GM12878 (cell line): Measurements from ENCODE around the gene TSR1. TPM values are rescaled to one million over a fixed set of nuclear protein-coding genes. Genes with fewer than 3 reads are reported as not detected.

ENCODE experiments used
- ATAC-seq: fragments of 200-7000 bp; cut with Tn5 transposase; 3 replicates; pipeline ENCODE4 v1.9.1; 2020; ENCODE audit warnings: mild to moderate bottlenecking, moderate library complexity
- BruUV-seq: library from RNA; stranded (reverse); fragments of 400-500 nt; replicated peaks from 2 replicates; lab custom pipeline; 2021; lab: Mats Ljungman, UMichigan
- CTCF ChIA-PET: fragments of 300-600 bp; sonication (Branson Sonifier 250); formaldehyde crosslinking; extraction: SDS; loops from one replicate; lab custom pipeline; 2021; ENCODE audit warnings: inconsistent platforms; lab: Yijun Ruan, JAX
- POLR2A ChIA-PET: fragments of 350-600 bp; formaldehyde crosslinking; extraction: SDS; loops from one replicate; lab custom pipeline; 2021; ENCODE audit warnings: inconsistent platforms; lab: Charles Lee
- RAD21 ChIA-PET: fragments of 300-600 bp; sonication (Branson Sonifier 250); formaldehyde crosslinking; loops from one replicate; lab custom pipeline; 2023; ENCODE audit warnings: antibody characterized with exemption; ENCODE audit not compliant: unreplicated experiment; lab: Charles Lee
- SMC1A ChIA-PET: fragments of 300-600 bp; sonication (Branson Sonifier 250); formaldehyde crosslinking; loops from one replicate; lab custom pipeline; 2023; ENCODE audit not compliant: unreplicated experiment, uncharacterized antibody; lab: Charles Lee
- DNase-seq: peaks from one replicate; pipeline ENCODE4 v3.0.0-alpha.2; 2011; ENCODE audit warnings: low read depth, low spot score
- FAIRE-seq: peaks from 3 replicates; lab custom pipeline; 2011; peaks lifted over from hg19 to GRCh38; lab: Jason Lieb, UNC
- H2AFZ ChIP-seq: 2 replicates; pipeline ENCODE4 v1.6.0; 2011; ENCODE audit warnings: low read depth, low read length, control low read depth; ENCODE audit not compliant: control insufficient read depth
- H3K27ac ChIP-seq: 2 replicates; pipeline ENCODE4 v1.5.1; 2011; ENCODE audit warnings: control low read depth; ENCODE audit not compliant: control insufficient read depth, insufficient read depth
- H3K27me3 ChIP-seq, 2 experiments: replicated peaks in 1 of 2; 2 replicates each; pipeline versions ENCODE4 v1.6.0 to v1.6.1; 2011; ENCODE audit warnings: low read length in 1 of 2; ENCODE audit not compliant: control insufficient read depth in 2 of 2, insufficient read depth in 2 of 2
- H3K36me3 ChIP-seq, 2 experiments: 2 replicates each; pipeline ENCODE4 v1.5.1; 2011; ENCODE audit warnings: low read length in 1 of 2; ENCODE audit not compliant: control insufficient read depth in 2 of 2, insufficient read depth in 2 of 2
- H3K4me1 ChIP-seq: 2 replicates; pipeline ENCODE4 v1.6.1; 2011; ENCODE audit warnings: mild to moderate bottlenecking, low read length, moderate library complexity, mixed read lengths; ENCODE audit not compliant: control insufficient read depth, insufficient read depth
- H3K4me2 ChIP-seq: 2 replicates; pipeline ENCODE4 v1.6.0; 2011; ENCODE audit warnings: control low read depth; ENCODE audit not compliant: control insufficient read depth, insufficient read depth
- H3K4me3 ChIP-seq: fragments of 200-600 bp; sonication (generic); 2 replicates; pipeline ENCODE4 v1.5.1; 2016
- H3K79me2 ChIP-seq: 2 replicates; pipeline ENCODE4 v1.6.0; 2011; ENCODE audit warnings: low read length; ENCODE audit not compliant: control insufficient read depth, insufficient read depth
- H3K9ac ChIP-seq: 2 replicates; pipeline ENCODE4 v1.8.0; 2011; ENCODE audit warnings: low read length, control low read depth, mixed read lengths; ENCODE audit not compliant: control insufficient read depth, insufficient read depth
- H3K9me3 ChIP-seq: replicated peaks from 3 replicates; pipeline ENCODE4 v1.5.1; 2011; ENCODE audit warnings: mild to moderate bottlenecking, low read length; ENCODE audit not compliant: control insufficient read depth, insufficient read depth
- H4K20me1 ChIP-seq: 2 replicates; pipeline ENCODE4 v1.6.0; 2011; ENCODE audit not compliant: control insufficient read depth, insufficient read depth
- CUX1 ChIP-seq: IDR thresholded peaks from 2 replicates; pipeline ENCODE4 v1.6.1; 2012; ENCODE audit warnings: improper control_type of control experiment, low read depth, low read length; ENCODE audit not compliant: insufficient replicate concordance
- EED ChIP-seq: sonication (generic); IDR thresholded peaks from 2 replicates; pipeline ENCODE4 v1.6.1; 2016; ENCODE audit warnings: antibody characterized with exemption, low read depth
- ELK1 ChIP-seq: IDR thresholded peaks from 2 replicates; pipeline ENCODE4 v1.6.1; 2012; ENCODE audit warnings: low read depth, low read length, improper control_type of control experiment
- JUND ChIP-seq: IDR thresholded peaks from 2 replicates; pipeline ENCODE4 v1.6.1; 2012; ENCODE audit warnings: low read depth, mild to moderate bottlenecking, low read length, improper control_type of control experiment, moderate library complexity
- NFIC ChIP-seq: IDR thresholded peaks from 2 replicates; pipeline ENCODE4 v1.6.1; 2012; ENCODE audit warnings: low read depth, mild to moderate bottlenecking, inconsistent platforms, low read length, moderate library complexity
- NFYA ChIP-seq: IDR thresholded peaks from 2 replicates; pipeline ENCODE4 v1.6.1; 2011; ENCODE audit warnings: low read depth, mild to moderate bottlenecking, low read length, improper control_type of control experiment, borderline replicate concordance
- POLR2AphosphoS5 ChIP-seq: IDR thresholded peaks from 2 replicates; pipeline ENCODE4 v1.6.1; 2011; ENCODE audit warnings: mild to moderate bottlenecking, low read length, inconsistent platforms
- SMAD5 ChIP-seq: IDR thresholded peaks from 2 replicates; pipeline ENCODE4 v1.6.1; 2016; ENCODE audit warnings: antibody characterized with exemption, low read depth
- SMARCA5 ChIP-seq: fragments of 450-650 bp; IDR thresholded peaks from 2 replicates; pipeline ENCODE4 v1.6.1; 2017; ENCODE audit warnings: mild to moderate bottlenecking
- STAT3 ChIP-seq: IDR thresholded peaks from 2 replicates; pipeline ENCODE4 v1.6.1; 2011; ENCODE audit warnings: low read depth, low read length, improper control_type of control experiment
- USF2 ChIP-seq: IDR thresholded peaks from 2 replicates; pipeline ENCODE4 v1.6.1; 2011; ENCODE audit warnings: low read depth, low read length, improper control_type of control experiment, borderline replicate concordance
- ZBTB4 ChIP-seq: fragments of 450-650 bp; formaldehyde crosslinking; IDR thresholded peaks from 2 replicates; pipeline ENCODE4 v1.4.0; 2022; ENCODE audit warnings: mild to moderate bottlenecking, moderate library complexity
- ZNF217 ChIP-seq: fragments of 450-650 bp; IDR thresholded peaks from 2 replicates; pipeline ENCODE4 v1.6.1; 2017; ENCODE audit warnings: antibody characterized with exemption, mild to moderate bottlenecking
- WGBS: methylation state at CpG from one replicate; pipeline ENCODE4 v1.1.6; 2016; ENCODE audit warnings: low lambda C conversion rate; ENCODE audit not compliant: insufficient replicate concordance, insufficient coverage; ENCODE audit errors: missing lambda C conversion rate; 5-methylcytosine and 5-hydroxymethylcytosine counted together
- in situ Hi-C: fragments of 300-500 bp; cut with MboI; formaldehyde crosslinking; loops from 9 replicates; pipeline ENCODE4 v1.14.3; 2018; ENCODE audit warnings: mixed read lengths
- intact Hi-C: fragments of 100-400 bp; cut with micrococcal nuclease; formaldehyde crosslinking; loops from one replicate; pipeline ENCODE4 v1.14.2; 2022; ENCODE audit not compliant: unreplicated experiment
- polyA plus RNA-seq, 11 experiments: library from polyadenylated mRNA; depleted of rRNA in 4 of 11; unstranded in 6 of 11; stranded (reverse) in 5 of 11; fragments of >200 nt; fragmentation: Nextera tagmentation in 4 of 11; fragmentation: Illumina TruSeq in 1 of 11; extraction: Ambion mirVana in 4 of 11; extraction: Trizol in 1 of 11; gene quantifications; 1 replicate in 1 of 11; 2 replicates in 10 of 11; pipeline versions ENCODE4 v1.2.1 to v1.2.3, GENCODE V29; 2011 to 2016; ENCODE audit warnings: inconsistent platforms in 2 of 11, missing spikeins in 2 of 11, low read depth in 1 of 11
- total RNA-seq, 4 experiments: library from RNA; depleted of rRNA in 3 of 4; stranded (reverse); fragments of >200 nt in 3 of 4; fragmentation: Illumina TruSeq in 1 of 4; extraction: Trizol in 1 of 4; gene quantifications; 2 replicates each; pipeline versions ENCODE4 v1.2.1 to v1.2.3, GENCODE V29; 2013 to 2021

TSR1 gene
- total and polyA plus RNA-seq, 10 of the 15 experiments (the other 5 are each of a cell fraction or from before 2014, with no cell fraction given), result 14.7 to 100 (median 46.9) TPM

- H3K27me3 ChIP-seq, result no peaks in the 10 kb centered on the region
- H4K20me1 ChIP-seq, result no peaks in the 10 kb centered on the region
- 94% methylated on average over 11 of the region's 19 CpGs for WGBS
- no peak for ATAC-seq
- ChIA-PET CTCF (interaction anchor here (1.0 kb wide), 1 partner anchor 10 kb away, joined by 3 read pairs; no protein-coding TSS in a partner anchor), POLR2A (no interaction called here), RAD21 (no interaction called here), SMC1A (no interaction called here)
- BruUV-seq, result no TSS peak
- no peak for DNase-seq
- H3K9me3 ChIP-seq, result no peaks in the 10 kb centered on the region
- H3K27ac ChIP-seq, result no peak overlapping the region
- in situ Hi-C loops, result no loop called here
- H3K79me2 ChIP-seq, result no peaks in the 10 kb centered on the region
- FAIRE-seq, result no peak
- intact Hi-C loops, result no loop called here
- H2AFZ ChIP-seq, result no peak overlapping the region
- H3K4me3 ChIP-seq, result no peak overlapping the region
- no peak overlapping the region for H3K4me2 ChIP-seq
- no peaks in the 10 kb centered on the region for H3K4me1 ChIP-seq
- no peaks in the 10 kb centered on the region; a peak in 3 of 4 replicates for H3K36me3 ChIP-seq
- H3K9ac ChIP-seq, result no peak overlapping the region
- no peak for TF ChIP-seq STAT3
- no peak for TF ChIP-seq NFIC
- TF ChIP-seq POLR2AphosphoS5, result no peak
- TF ChIP-seq SMARCA5, result no peak
- no peak for TF ChIP-seq ZNF217
- no peak for TF ChIP-seq CUX1
- TF ChIP-seq JUND, result no peak
- no peak for TF ChIP-seq EED
- no peak for TF ChIP-seq SMAD5
- TF ChIP-seq ELK1, result no peak
- TF ChIP-seq ZBTB4 (CRISPR knock-in tag), result no peak
- TF ChIP-seq NFYA, result no peak
- TF ChIP-seq USF2, result no peak
Measured at GRCh38 chr17:2362416-2362815, 26.2 kb upstream of the TSR1 start.
